ENCODE measurements around the gene ABCA12. TPM values are rescaled to one million over a fixed set of nuclear protein-coding genes. Genes with fewer than 3 reads are reported as not detected.

ABCA12 gene
- total and polyA plus RNA-seq, 7 experiments from 2014 or later: not detected

DNA sequence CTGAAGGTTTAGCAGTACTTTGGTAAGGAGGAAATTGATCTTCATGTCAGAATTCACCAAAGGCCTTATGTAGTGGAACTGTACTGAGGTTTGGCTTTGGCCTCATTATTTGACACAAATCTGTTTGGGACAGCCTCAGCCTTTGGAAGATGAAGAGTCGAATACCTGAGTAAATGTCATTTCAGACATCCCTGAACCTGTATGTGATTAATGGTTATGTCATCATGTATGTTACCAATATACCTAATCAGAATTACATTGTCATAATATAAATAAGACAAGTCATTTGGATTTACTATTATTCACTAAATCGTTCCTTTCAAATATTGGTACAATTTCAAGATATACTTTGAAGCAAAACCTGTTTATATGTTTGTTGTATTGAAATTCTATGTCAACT is 10.6 kb upstream of the ABCA12 start:
- intact Hi-C loops (cut with micrococcal nuclease): no loop called here
- Histone ChIP-seq H3K36me3 (ENCODE audit: control insufficient read depth in 2 of 3, insufficient read depth in 3 of 3, low read length in 3 of 3) (no peaks in the 10 kb centered on the region), H3K27me3 (ENCODE audit: control insufficient read depth in 2 of 2, insufficient read depth in 2 of 2, low read length in 2 of 2) (no peaks in the 10 kb centered on the region), H3K9me3 (ENCODE audit: control insufficient read depth in 2 of 3, low read length in 3 of 3) (no peaks in the 10 kb centered on the region), H3K4me3 (ENCODE audit: low read length) (no peak overlapping the region), H3K27ac (ENCODE audit: low read depth, low read length) (no peak overlapping the region), H3K4me1 (ENCODE audit: control insufficient read depth in 2 of 2, insufficient read depth in 2 of 2, low read length in 2 of 2) (no peaks in the 10 kb centered on the region)
- CTCF ChIA-PET: no interaction called here
- Mint-ChIP-seq H3K4me1 (no peaks in the 10 kb centered on the region), H3K9me3 (peaks cover 0 to 8% (median 0%) of the 10 kb centered on the region in 11 donors), H3K36me3 (no peaks in the 10 kb centered on the region), H3K27me3 (peaks cover 0 to 7% (median 0%) of the 10 kb centered on the region in 5 donors), H3K4me3 (no peak overlapping the region), H3K27ac (no peak overlapping the region)
- ATAC-seq (no peak), DNase-seq (no peak)
- POLR2A ChIA-PET: no interaction called here

DNA sequence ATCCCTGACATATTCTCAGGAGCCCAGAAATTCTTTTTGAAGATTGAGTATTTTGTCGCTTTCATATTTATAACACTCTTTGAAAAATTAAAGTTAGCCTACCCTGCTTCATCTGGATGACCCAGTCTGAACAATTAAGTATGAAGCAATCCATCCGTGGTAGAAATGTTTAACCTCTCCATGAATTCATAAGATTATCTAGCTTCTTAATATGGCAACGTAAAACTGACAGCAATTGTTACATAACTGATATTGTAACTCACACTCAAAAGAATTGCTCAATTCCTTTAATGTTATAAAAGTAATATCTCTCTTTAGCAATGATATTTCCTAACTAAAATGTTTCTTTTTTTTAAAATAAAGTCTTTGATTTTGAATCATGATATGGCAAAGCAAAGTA is 7.2 kb upstream of the ABCA12 start:
- ATAC-seq (no peak), DNase-seq (no peak)
- H3K36me3 ChIP-seq (ENCODE audit: control insufficient read depth in 2 of 3, insufficient read depth in 3 of 3, low read length in 3 of 3): no peaks in the 10 kb centered on the region
- Mint-ChIP-seq H3K27me3 (peaks cover 0 to 7% (median 5%) of the 10 kb centered on the region in 5 donors), H3K4me3 (no peak overlapping the region), H3K36me3 (no peaks in the 10 kb centered on the region), H3K4me1 (no peaks in the 10 kb centered on the region), H3K27ac (no peak overlapping the region), H3K9me3 (peaks cover 0 to 4% (median 0%) of the 10 kb centered on the region in 11 donors)
- intact Hi-C loops (cut with micrococcal nuclease): no loop called here
- no peaks in the 10 kb centered on the region for H3K27me3 ChIP-seq (ENCODE audit: control insufficient read depth in 2 of 2, insufficient read depth in 2 of 2, low read length in 2 of 2)
- ChIA-PET POLR2A (no interaction called here), CTCF (no interaction called here)
- no peaks in the 10 kb centered on the region for H3K4me1 ChIP-seq (ENCODE audit: control insufficient read depth in 2 of 2, insufficient read depth in 2 of 2, low read length in 2 of 2)
- H3K9me3 ChIP-seq (ENCODE audit: control insufficient read depth in 2 of 3, low read length in 3 of 3): no peaks in the 10 kb centered on the region
- no peak overlapping the region for H3K4me3 ChIP-seq (ENCODE audit: low read length)
- no peak overlapping the region for H3K27ac ChIP-seq (ENCODE audit: low read depth, low read length)

DNA sequence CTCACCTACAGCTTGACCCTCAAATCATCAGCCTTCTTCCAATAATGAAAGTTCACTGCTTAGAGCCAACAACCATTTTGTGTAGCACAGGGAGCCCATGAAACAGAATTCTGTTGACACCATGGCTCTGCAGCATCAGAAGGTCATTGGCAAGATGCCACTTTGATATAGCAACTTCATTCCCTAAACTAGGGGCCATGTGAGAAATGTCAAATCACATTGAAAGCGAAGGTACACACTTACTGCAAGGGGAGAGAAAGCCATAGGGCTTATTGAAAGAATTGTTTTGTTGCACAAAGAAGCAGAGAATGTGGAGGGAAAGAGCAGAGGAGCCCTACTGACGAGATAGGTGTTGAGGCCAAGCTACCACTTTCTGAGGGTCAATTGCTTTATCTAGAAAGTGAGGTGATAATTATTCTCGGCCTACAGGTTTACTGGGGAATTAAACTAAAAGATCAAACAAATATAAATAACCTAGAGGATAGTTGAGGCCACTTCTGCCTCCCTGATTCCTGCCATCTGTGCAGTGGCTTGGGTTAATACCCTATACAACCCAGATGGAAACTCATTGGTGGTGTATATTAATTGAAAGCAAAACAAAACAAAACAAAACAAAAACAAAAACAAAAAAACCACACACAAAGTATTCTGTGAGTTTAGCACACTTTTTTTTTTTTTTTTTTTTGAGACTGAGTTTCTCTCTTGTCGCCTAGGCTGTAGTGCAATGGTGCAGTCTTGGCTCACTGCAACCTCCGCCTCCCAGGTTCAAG is 5.9 kb upstream of the ABCA12 start:
- Histone ChIP-seq H3K27ac (ENCODE audit: low read depth, low read length) (no peak overlapping the region), H3K4me1 (ENCODE audit: control insufficient read depth in 2 of 2, insufficient read depth in 2 of 2, low read length in 2 of 2) (no peaks in the 10 kb centered on the region), H3K9me3 (ENCODE audit: control insufficient read depth in 2 of 3, low read length in 3 of 3) (no peaks in the 10 kb centered on the region), H3K36me3 (ENCODE audit: control insufficient read depth in 2 of 3, insufficient read depth in 3 of 3, low read length in 3 of 3) (no peaks in the 10 kb centered on the region), H3K4me3 (ENCODE audit: low read length) (no peak overlapping the region), H3K27me3 (ENCODE audit: control insufficient read depth in 2 of 2, insufficient read depth in 2 of 2, low read length in 2 of 2) (no peaks in the 10 kb centered on the region)
- intact Hi-C loops (cut with micrococcal nuclease): no loop called here
- ChIA-PET CTCF (no interaction called here), POLR2A (no interaction called here)
- ATAC-seq: no peak
- Mint-ChIP-seq H3K4me3 (no peak overlapping the region), H3K27me3 (peaks cover 0 to 10% (median 6%) of the 10 kb centered on the region in 5 donors), H3K9me3 (peaks cover 0 to 4% (median 0%) of the 10 kb centered on the region in 11 donors), H3K4me1 (no peaks in the 10 kb centered on the region), H3K36me3 (no peaks in the 10 kb centered on the region), H3K27ac (no peak overlapping the region)
- no peak for DNase-seq

DNA sequence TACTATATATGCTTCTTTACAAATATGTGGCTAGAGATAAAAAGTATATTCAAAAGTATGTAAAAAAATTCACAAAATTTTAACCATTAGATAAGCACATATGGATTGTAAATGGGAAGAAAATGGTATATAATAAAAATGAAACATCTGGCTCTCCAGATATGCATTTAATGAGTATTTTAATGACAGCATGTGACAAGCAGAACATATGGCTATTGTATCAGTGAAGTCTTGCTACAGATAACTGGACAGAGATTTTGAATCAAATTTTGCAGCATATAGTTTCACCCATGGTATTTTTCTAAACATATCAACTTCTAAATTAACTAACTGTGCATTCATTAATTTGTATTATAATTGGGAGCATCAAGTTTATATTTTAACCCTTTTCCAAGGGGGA is 5.0 kb upstream of the ABCA12 start:
- peaks cover 0 to 4% (median 0%) of the 10 kb centered on the region in 11 donors for H3K9me3 Mint-ChIP-seq
- H3K4me3 Mint-ChIP-seq: no peak overlapping the region
- H3K4me1 Mint-ChIP-seq: no peaks in the 10 kb centered on the region
- H3K36me3 Mint-ChIP-seq: no peaks in the 10 kb centered on the region
- Histone ChIP-seq H3K4me1 (ENCODE audit: control insufficient read depth in 2 of 2, insufficient read depth in 2 of 2, low read length in 2 of 2) (no peaks in the 10 kb centered on the region), H3K27ac (ENCODE audit: low read depth, low read length) (no peak overlapping the region), H3K36me3 (ENCODE audit: control insufficient read depth in 2 of 3, insufficient read depth in 3 of 3, low read length in 3 of 3) (no peaks in the 10 kb centered on the region), H3K4me3 (ENCODE audit: low read length) (no peak overlapping the region), H3K27me3 (ENCODE audit: control insufficient read depth in 2 of 2, insufficient read depth in 2 of 2, low read length in 2 of 2) (no peaks in the 10 kb centered on the region), H3K9me3 (ENCODE audit: control insufficient read depth in 2 of 3, low read length in 3 of 3) (no peaks in the 10 kb centered on the region)
- ATAC-seq (no peak), DNase-seq (no peak)
- ChIA-PET CTCF (no interaction called here), POLR2A (no interaction called here)
- intact Hi-C loops (cut with micrococcal nuclease): no loop called here
- peaks cover 0 to 16% (median 9%) of the 10 kb centered on the region in 5 donors for H3K27me3 Mint-ChIP-seq
- no peak overlapping the region for H3K27ac Mint-ChIP-seq

DNA sequence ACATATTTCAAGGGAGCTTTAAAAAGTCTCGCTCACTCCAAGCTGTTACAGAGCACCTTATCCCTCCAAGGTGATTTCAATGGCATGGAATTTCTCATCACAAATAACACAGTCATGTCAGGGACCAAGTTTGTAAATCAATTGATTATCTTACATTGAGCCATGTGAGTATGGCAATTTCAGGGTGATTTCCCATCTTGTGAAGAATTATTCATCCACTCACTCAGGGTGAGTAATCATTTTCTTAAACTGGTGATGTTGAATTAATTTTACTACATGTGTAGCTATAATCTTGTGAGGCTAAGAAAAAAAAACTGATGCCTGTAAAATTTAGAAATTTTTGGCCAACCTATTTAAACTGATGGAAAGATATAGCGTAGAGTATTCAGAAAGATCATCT is 3.3 kb upstream of the ABCA12 start:
- CTCF ChIA-PET: no interaction called here

GRCh38 chr2:215140166-215140707 is 1.8 kb upstream of the ABCA12 start:
- POLR2A ChIA-PET: no interaction called here
- H3K9me3 ChIP-seq (ENCODE audit: control insufficient read depth in 2 of 3, low read length in 3 of 3): no peaks in the 10 kb centered on the region
- no peaks in the 10 kb centered on the region for H3K36me3 Mint-ChIP-seq
- H3K4me1 Mint-ChIP-seq: no peaks in the 10 kb centered on the region
- peaks cover 0 to 7% (median 0%) of the 10 kb centered on the region in 11 donors for H3K9me3 Mint-ChIP-seq
- CTCF ChIA-PET: no interaction called here
- no peak for ATAC-seq
- no peaks in the 10 kb centered on the region for H3K36me3 ChIP-seq (ENCODE audit: control insufficient read depth in 2 of 3, insufficient read depth in 3 of 3, low read length in 3 of 3)
- no peaks in the 10 kb centered on the region for H3K4me1 ChIP-seq (ENCODE audit: control insufficient read depth in 2 of 2, insufficient read depth in 2 of 2, low read length in 2 of 2)
- no peaks in the 10 kb centered on the region for H3K27me3 ChIP-seq (ENCODE audit: control insufficient read depth in 2 of 2, insufficient read depth in 2 of 2, low read length in 2 of 2)
- no peak overlapping the region for H3K27ac Mint-ChIP-seq
- H3K4me3 Mint-ChIP-seq: no peak overlapping the region
- peaks cover 0 to 28% (median 11%) of the 10 kb centered on the region in 5 donors for H3K27me3 Mint-ChIP-seq
- H3K4me3 ChIP-seq (ENCODE audit: low read length): no peak overlapping the region
- H3K27ac ChIP-seq (ENCODE audit: low read depth, low read length): no peak overlapping the region
- intact Hi-C loops (cut with micrococcal nuclease): no loop called here
- DNase-seq: no peak

More for the DNA sequence above, 3.3 kb upstream of the ABCA12 start:
- no peaks in the 10 kb centered on the region for H3K9me3 ChIP-seq (ENCODE audit: control insufficient read depth in 2 of 3, low read length in 3 of 3)
- H3K27ac ChIP-seq (ENCODE audit: low read depth, low read length): no peak overlapping the region
- Mint-ChIP-seq H3K4me1 (no peaks in the 10 kb centered on the region), H3K27me3 (peaks cover 0 to 27% (median 11%) of the 10 kb centered on the region in 5 donors), H3K9me3 (peaks cover 0 to 4% (median 0%) of the 10 kb centered on the region in 11 donors), H3K36me3 (no peaks in the 10 kb centered on the region), H3K4me3 (no peak overlapping the region), H3K27ac (no peak overlapping the region)
- POLR2A ChIA-PET: no interaction called here
- no peaks in the 10 kb centered on the region for H3K27me3 ChIP-seq (ENCODE audit: control insufficient read depth in 2 of 2, insufficient read depth in 2 of 2, low read length in 2 of 2)
- DNase-seq (no peak), ATAC-seq (no peak)
- no peak overlapping the region for H3K4me3 ChIP-seq (ENCODE audit: low read length)
- H3K4me1 ChIP-seq (ENCODE audit: control insufficient read depth in 2 of 2, insufficient read depth in 2 of 2, low read length in 2 of 2): no peaks in the 10 kb centered on the region
- no peaks in the 10 kb centered on the region for H3K36me3 ChIP-seq (ENCODE audit: control insufficient read depth in 2 of 3, insufficient read depth in 3 of 3, low read length in 3 of 3)
- intact Hi-C loops (cut with micrococcal nuclease): no loop called here

DNA sequence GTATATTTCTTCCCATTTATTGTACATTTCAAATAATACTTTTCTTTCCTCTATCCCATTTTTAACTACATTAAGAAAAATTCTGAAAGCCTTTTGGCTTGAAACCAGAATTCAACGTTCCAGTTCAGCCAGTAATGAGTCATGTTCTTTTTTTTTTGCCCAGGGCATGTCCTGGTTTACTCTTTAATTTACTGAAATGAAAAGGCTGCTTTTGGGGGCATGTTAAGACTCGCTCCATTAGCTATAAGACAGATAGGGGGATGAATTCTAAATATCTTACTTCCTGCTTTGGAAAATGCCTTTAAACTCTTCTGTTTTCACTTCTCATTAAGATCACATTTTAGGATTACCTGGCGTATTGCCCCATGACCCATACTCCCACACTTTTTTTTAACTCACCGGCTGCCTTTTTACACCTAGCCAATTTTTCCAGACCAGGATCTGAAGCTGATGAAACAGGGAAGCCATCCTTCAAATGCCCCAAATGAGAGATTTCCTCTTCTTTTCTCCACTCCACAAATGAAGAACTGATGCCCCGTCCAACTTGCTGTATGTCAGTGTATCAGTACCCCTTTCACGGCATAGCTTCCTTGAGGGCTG is 585 bp downstream of the ABCA12 start:
- intact Hi-C loops (cut with micrococcal nuclease): no loop called here
- H3K4me1 ChIP-seq (ENCODE audit: control insufficient read depth in 2 of 2, insufficient read depth in 2 of 2, low read length in 2 of 2): no peaks in the 10 kb centered on the region
- Mint-ChIP-seq H3K9me3 (peaks cover 0 to 14% (median 1%) of the 10 kb centered on the region in 11 donors), H3K4me3 (no peak overlapping the region), H3K27ac (no peak overlapping the region), H3K4me1 (no peaks in the 10 kb centered on the region), H3K36me3 (no peaks in the 10 kb centered on the region), H3K27me3 (peaks cover 0 to 25% (median 11%) of the 10 kb centered on the region in 5 donors)
- H3K9me3 ChIP-seq (ENCODE audit: control insufficient read depth in 2 of 3, low read length in 3 of 3): no peaks in the 10 kb centered on the region
- ATAC-seq: no peak
- H3K27ac ChIP-seq (ENCODE audit: low read depth, low read length): no peak overlapping the region
- no peak overlapping the region for H3K4me3 ChIP-seq (ENCODE audit: low read length)
- ChIA-PET POLR2A (no interaction called here), CTCF (no interaction called here)
- H3K36me3 ChIP-seq (ENCODE audit: control insufficient read depth in 2 of 3, insufficient read depth in 3 of 3, low read length in 3 of 3): no peaks in the 10 kb centered on the region
- DNase-seq: no peak
- no peaks in the 10 kb centered on the region for H3K27me3 ChIP-seq (ENCODE audit: control insufficient read depth in 2 of 2, insufficient read depth in 2 of 2, low read length in 2 of 2)

Data from naive thymus-derived CD4-positive, alpha-beta T cell (primary cell).